Central memory CD8-positive, alpha-beta T cell (primary cell): ENCODE results near the gene BDH2.

Source experiments
- ATAC-seq: fragments of 150-1000 bp; cut with Tn5 transposase; replicated peaks from 2 replicates; pipeline ENCODE4 v1.10.0; 2022; ENCODE audit warnings: mild to moderate bottlenecking, moderate FRiP score, moderate number of reproducible peaks; ENCODE audit not compliant: poor library complexity, severe bottlenecking; ENCODE audit errors: extremely low read depth
- DNase-seq, 2 donors: peaks; one replicate each; pipeline ENCODE4 v3.0.0; 2021; ENCODE audit warnings: low spot score in 2 of 2
- H3K27ac Mint-ChIP-seq: one replicate; pipeline ENCODE4 v1.8.0; 2022; ENCODE audit warnings: low read depth, mild to moderate bottlenecking, moderate library complexity, mixed read lengths
- H3K27me3 Mint-ChIP-seq: one replicate; pipeline ENCODE4 v1.8.0; 2022; ENCODE audit warnings: mixed read lengths
- H3K36me3 Mint-ChIP-seq: one replicate; pipeline ENCODE4 v1.8.0; 2022; ENCODE audit warnings: mild to moderate bottlenecking, moderate library complexity, mixed read lengths; ENCODE audit not compliant: insufficient read depth
- H3K4me1 Mint-ChIP-seq: one replicate; pipeline ENCODE4 v1.8.0; 2022; ENCODE audit warnings: mixed read lengths
- H3K4me3 Mint-ChIP-seq: one replicate; pipeline ENCODE4 v1.8.0; 2022; ENCODE audit warnings: mild to moderate bottlenecking, moderate library complexity, mixed read lengths
- H3K9me3 Mint-ChIP-seq: one replicate; pipeline ENCODE4 v1.8.0; 2022; ENCODE audit warnings: mixed read lengths

BDH2 gene

GRCh38 chr4:103036169-103036568 lies 63.5 kb downstream of the BDH2 start:
- H3K4me3 Mint-ChIP-seq, result no peak overlapping the region
- H3K27ac Mint-ChIP-seq, result no peak overlapping the region
- H3K9me3 Mint-ChIP-seq, result no peaks in the 10 kb centered on the region
- ATAC-seq (no peak), DNase-seq (no peak)
- peaks cover 1% of the 10 kb centered on the region for H3K36me3 Mint-ChIP-seq
- no peaks in the 10 kb centered on the region for H3K4me1 Mint-ChIP-seq
- H3K27me3 Mint-ChIP-seq, result no peaks in the 10 kb centered on the region

GRCh38 chr4:103032574-103032973 lies 67.1 kb downstream of the BDH2 start:
- DNase-seq, result no peak
- Mint-ChIP-seq H3K4me3 (no peak overlapping the region), H3K36me3 (peaks cover 5% of the 10 kb centered on the region), H3K27ac (no peak overlapping the region), H3K9me3 (no peaks in the 10 kb centered on the region), H3K4me1 (no peaks in the 10 kb centered on the region), H3K27me3 (no peaks in the 10 kb centered on the region)
- ATAC-seq, result no peak

- Mint-ChIP-seq H3K27me3 (no peaks in the 10 kb centered on the region), H3K4me3 (no peak overlapping the region), H3K36me3 (peaks cover 7% of the 10 kb centered on the region), H3K27ac (no peak overlapping the region), H3K4me1 (no peaks in the 10 kb centered on the region), H3K9me3 (no peaks in the 10 kb centered on the region)
- ATAC-seq (no peak), DNase-seq (no peak)
Observed at GRCh38 chr4:103030791-103031190, 68.8 kb downstream of the BDH2 start.

GRCh38 chr4:103029300-103029699 lies 70.3 kb downstream of the BDH2 start:
- Mint-ChIP-seq H3K27me3 (no peaks in the 10 kb centered on the region), H3K36me3 (peaks cover 7% of the 10 kb centered on the region), H3K4me3 (no peak overlapping the region), H3K27ac (no peak overlapping the region), H3K9me3 (no peaks in the 10 kb centered on the region), H3K4me1 (no peaks in the 10 kb centered on the region)
- ATAC-seq, result no peak
- no peak for DNase-seq
